Diencephalon (tissue), 1 donor: Measurements from ENCODE around the gene SYCP3. TPM values are rescaled to one million over a fixed set of nuclear protein-coding genes. Genes with fewer than 3 reads are reported as not detected.

Experiments used
- small RNA-seq: library from RNA; depleted of rRNA; stranded (forward); fragments of <200 nt; gene quantifications from one replicate; pipeline ENCODE3, GENCODE V24; 2014
- total RNA-seq: library from RNA; depleted of rRNA; stranded (reverse); fragments of >200 nt; gene quantifications from one replicate; pipeline ENCODE4 v1.2.3, GENCODE V29; 2014

The SYCP3 gene
- total RNA-seq: 0.46 TPM

DNA sequence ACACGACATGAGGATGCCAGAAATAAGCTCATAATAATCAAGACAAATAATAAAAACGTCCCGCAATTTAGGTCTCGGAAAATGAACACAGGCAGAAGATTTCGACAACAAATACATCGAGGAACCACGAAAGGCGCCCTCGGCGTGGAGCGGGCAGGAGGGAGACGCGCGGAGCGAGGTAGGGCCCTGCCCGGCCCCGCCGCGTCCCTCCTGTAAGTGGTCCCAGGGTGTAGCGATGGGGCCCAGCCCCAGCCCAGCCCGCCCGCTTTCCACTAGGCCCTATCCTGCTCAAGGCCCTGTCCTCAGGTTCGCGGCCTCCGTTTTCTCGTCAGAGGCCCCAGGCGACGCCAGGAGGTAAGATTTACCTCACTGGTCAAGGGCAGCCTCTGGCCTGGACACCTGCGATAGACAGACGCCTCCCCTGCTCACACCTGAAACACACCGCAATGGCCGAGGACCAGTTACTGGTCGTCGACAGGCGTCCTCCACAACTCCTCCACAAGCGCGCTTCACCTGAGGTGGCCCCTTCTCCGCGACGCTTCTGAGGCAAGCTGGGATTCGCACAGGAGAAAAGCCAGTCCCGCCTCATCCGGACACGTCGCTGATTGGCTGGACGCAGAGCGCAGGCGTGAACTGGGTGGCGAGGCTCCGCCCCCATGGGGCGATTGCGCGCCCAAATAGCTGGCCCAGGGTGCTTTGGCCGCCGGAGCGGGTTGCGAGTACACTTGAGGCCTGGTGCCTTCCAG, at the start of gene SYCP3:
SYCP3 (minus strand) TSS at position 543 of the 746 bp plus-strand sequence. CDS start 1,527 bp downstream, outside the sequence.

DNA sequence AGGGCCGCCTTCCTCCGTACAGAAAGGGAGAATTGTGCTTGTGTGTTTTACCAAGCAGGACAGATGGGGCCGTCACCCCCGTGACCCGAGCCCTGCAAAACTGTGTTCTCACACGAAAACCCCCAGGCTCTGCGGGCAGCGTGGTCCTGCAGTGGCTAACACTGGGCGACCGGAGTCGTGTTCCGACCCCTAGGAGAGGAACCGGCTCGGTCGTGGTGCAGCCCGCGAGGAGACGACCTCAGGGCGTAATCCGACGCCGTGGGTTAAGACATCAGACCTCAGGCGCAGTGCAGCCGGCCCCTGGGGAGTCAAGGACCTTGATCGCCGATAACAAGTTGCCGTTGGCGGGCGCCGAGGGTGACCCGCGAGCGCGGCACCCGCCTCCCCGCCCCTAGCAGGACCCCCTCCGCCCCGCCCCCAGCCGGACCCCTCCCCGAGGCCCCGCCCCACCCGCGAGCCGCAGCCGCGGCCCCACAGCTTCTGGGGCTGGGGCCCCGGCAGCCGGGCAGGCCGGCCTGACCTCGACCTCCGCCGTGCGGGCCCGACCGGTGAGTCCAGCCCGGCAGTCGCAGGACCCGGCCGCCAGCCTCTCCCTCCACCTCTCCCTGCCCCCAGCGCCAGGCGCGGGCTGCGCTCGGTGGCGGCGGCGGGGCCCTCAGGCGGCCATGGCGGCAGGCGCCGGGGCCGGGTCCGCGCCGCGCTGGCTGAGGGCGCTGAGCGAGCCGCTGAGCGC, 41.9 kb downstream of the SYCP3 start, which contains the start of gene CHPT1:
CHPT1 (plus strand) TSS at position 444 of the 733 bp plus-strand sequence; CDS start at position 666, 222 bp downstream.

Small RNA genes lying within 50 kb of the gene (small RNA-seq; reads per million reads assigned to genes)
- gene RNA5SP368 (not detected), gene RNU6-101P (not detected), gene RNY1P16 (not detected)

Other genes starting within 250 kb of the SYCP3 start
- 27.7 TPM for gene MYBPC1, start 144.5 kb downstream of the SYCP3 start, total RNA-seq
- 31.8 TPM for gene CHPT1, start 41.8 kb downstream of the SYCP3 start, total RNA-seq
- gene GNPTAB, start 91.5 kb upstream of the SYCP3 start, total RNA-seq: 125 TPM
- 1.2 TPM for gene DRAM1, start 138.1 kb upstream of the SYCP3 start, total RNA-seq